Kidney epithelial cell (primary cell): ENCODE measurements around the gene FBXW7. TPM values are rescaled to one million over a fixed set of nuclear protein-coding genes. Genes with fewer than 3 reads are reported as not detected.

ENCODE experiments used
- DNase-seq: peaks from one replicate; pipeline ENCODE4 v3.0.0-alpha.2; 2010; ENCODE audit warnings: low read depth
- H3K27me3 ChIP-seq: 2 replicates; pipeline ENCODE4 v1.6.0; 2011; ENCODE audit warnings: low read length; ENCODE audit not compliant: control insufficient read depth, insufficient read depth
- H3K36me3 ChIP-seq: 2 replicates; pipeline ENCODE4 v1.5.1; 2011; ENCODE audit warnings: low read length; ENCODE audit not compliant: control insufficient read depth, insufficient read depth
- H3K4me3 ChIP-seq: 2 replicates; pipeline ENCODE4 v1.5.1; 2011; ENCODE audit warnings: low read depth, mild to moderate bottlenecking, control low read depth, low read length
- CTCF ChIP-seq: IDR thresholded peaks from 2 replicates; pipeline ENCODE4 v1.5.1; 2011; ENCODE audit warnings: mild to moderate bottlenecking, moderate library complexity, low read length, control low read depth, inconsistent platforms; ENCODE audit not compliant: insufficient read depth, poor library complexity, severe bottlenecking
- total RNA-seq: library from RNA; depleted of rRNA; stranded (reverse); fragments of >200 nt; gene quantifications from 2 replicates; pipeline ENCODE4 v1.2.3, GENCODE V29; 2015

Gene FBXW7
- total RNA-seq, 1 donor from 2014 or later = 29.8 TPM

- Histone ChIP-seq H3K36me3 (no peaks in the 10 kb centered on the region), H3K4me3 (no peak overlapping the region), H3K27me3 (no peaks in the 10 kb centered on the region)
- no peak for TF ChIP-seq CTCF
- no peak for DNase-seq
Observed at GRCh38 chr4:152431291-152431690, 104.6 kb downstream of the FBXW7 start.

- no peak for TF ChIP-seq CTCF
- DNase-seq = no peak
- Histone ChIP-seq H3K27me3 (no peaks in the 10 kb centered on the region), H3K36me3 (no peaks in the 10 kb centered on the region), H3K4me3 (no peak overlapping the region)
Observed at GRCh38 chr4:152430507-152430906, 105.4 kb downstream of the FBXW7 start.

- DNase-seq = no peak
- Histone ChIP-seq H3K4me3 (no peak overlapping the region), H3K27me3 (no peaks in the 10 kb centered on the region), H3K36me3 (no peaks in the 10 kb centered on the region)
- TF ChIP-seq CTCF = no peak
Observed at GRCh38 chr4:152427981-152428380, 107.9 kb downstream of the FBXW7 start.

- DNase-seq = no peak
- no peak overlapping the region for H3K4me3 ChIP-seq
- no peaks in the 10 kb centered on the region for H3K27me3 ChIP-seq
- no peak for TF ChIP-seq CTCF
- no peaks in the 10 kb centered on the region for H3K36me3 ChIP-seq
Observed at GRCh38 chr4:152424977-152425376, 110.9 kb downstream of the FBXW7 start.

- Histone ChIP-seq H3K27me3 (no peaks in the 10 kb centered on the region), H3K36me3 (no peaks in the 10 kb centered on the region), H3K4me3 (no peak overlapping the region)
- no peak for DNase-seq
- no peak for TF ChIP-seq CTCF
Observed at GRCh38 chr4:152424396-152424795, 111.5 kb downstream of the FBXW7 start.

- H3K27me3 ChIP-seq = no peaks in the 10 kb centered on the region
- H3K36me3 ChIP-seq = no peaks in the 10 kb centered on the region
- no peak for TF ChIP-seq CTCF
- no peak for DNase-seq
- H3K4me3 ChIP-seq = no peak overlapping the region
Observed at GRCh38 chr4:152422817-152423320, 113.0 kb downstream of the FBXW7 start.
